B cell (primary cell): ENCODE results near the gene OR3A1. TPM values are rescaled to one million over a fixed set of nuclear protein-coding genes. Genes with fewer than 3 reads are reported as not detected.
"Not testable (repeated sequence)": the region's sequence is repeated elsewhere in the genome, so short reads cannot be mapped to it uniquely, and the experiment has no call there.

Source experiments
- ATAC-seq: fragments of 200-7000 bp; cut with Tn5 transposase; one replicate; pipeline ENCODE4 v1.10.0; 2021; ENCODE audit warnings: low read depth, mild to moderate bottlenecking, moderate number of reproducible peaks, moderate library complexity
- CTCF ChIA-PET: fragments of 350-600 bp; sonication (Branson Sonifier 250); formaldehyde crosslinking; loops from one replicate; lab custom pipeline; 2021; ENCODE audit warnings: antibody characterized with exemption, inconsistent platforms; lab: Charles Lee
- POLR2A ChIA-PET: fragments of 350-600 bp; sonication (Branson Sonifier 250); formaldehyde crosslinking; loops from one replicate; lab custom pipeline; 2021; ENCODE audit warnings: antibody characterized with exemption; lab: Charles Lee
- DNase-seq: peaks from one replicate; pipeline ENCODE4 v3.0.0; 2013
- H2AFZ ChIP-seq: 2 replicates; pipeline ENCODE4 v1.6.1; 2012; ENCODE audit warnings: mild to moderate bottlenecking, low read depth, low read length; ENCODE audit not compliant: insufficient read depth, poor library complexity, severe bottlenecking
- H3K27ac ChIP-seq, 2 donors: 1 replicate in 1 of 2; 2 replicates in 1 of 2; pipeline ENCODE4 v1.5.1; 2012 to 2013; ENCODE audit warnings: low read length in 2 of 2, mild to moderate bottlenecking in 2 of 2, moderate library complexity in 1 of 2
- H3K27me3 ChIP-seq, 4 experiments: fragments of 200-600 bp in 1 of 4; sonication (generic) in 1 of 4; replicated peaks in 1 of 4; 1 replicate in 2 of 4; 2 replicates in 2 of 4; pipeline versions ENCODE4 v1.6.1 to v1.7.0; 2013 to 2016; ENCODE audit warnings: low read length in 3 of 4, mild to moderate bottlenecking in 2 of 4, mixed read lengths in 1 of 4, moderate library complexity in 1 of 4; ENCODE audit not compliant: insufficient read depth in 4 of 4, control insufficient read depth in 3 of 4; ENCODE audit errors: control extremely low read depth in 1 of 4
- H3K36me3 ChIP-seq, 2 experiments: replicated peaks in 1 of 2; 1 replicate in 1 of 2; 2 replicates in 1 of 2; pipeline versions ENCODE4 v1.6.1 to v1.7.1; 2013; ENCODE audit warnings: low read length in 1 of 2; ENCODE audit not compliant: insufficient read depth in 2 of 2, control insufficient read depth in 1 of 2; ENCODE audit errors: control extremely low read depth in 1 of 2, extremely low read depth in 1 of 2
- H3K4me1 ChIP-seq, 2 donors: fragments of 200-600 bp in 1 of 2; sonication (generic) in 1 of 2; 1 replicate in 1 of 2; 2 replicates in 1 of 2; pipeline versions ENCODE4 v1.5.1 to v1.6.1; 2013 to 2017; ENCODE audit warnings: low read length in 2 of 2; ENCODE audit not compliant: control insufficient read depth in 2 of 2, insufficient read depth in 2 of 2
- H3K4me2 ChIP-seq: replicated peaks from 2 replicates; pipeline ENCODE3; 2012; ENCODE audit warnings: mild to moderate bottlenecking, low read depth, low read length; ENCODE audit not compliant: poor library complexity, severe bottlenecking
- H3K4me3 ChIP-seq, 5 experiments: fragments of 200-600 bp in 1 of 5; sonication (generic) in 1 of 5; 1 replicate in 3 of 5; 2 replicates in 2 of 5; pipeline versions ENCODE4 v1.5.1 to v1.7.0; 2011 to 2016; ENCODE audit warnings: low read length in 4 of 5, mild to moderate bottlenecking in 4 of 5, low read depth in 2 of 5, control low read depth in 1 of 5, moderate library complexity in 1 of 5; ENCODE audit not compliant: insufficient read depth in 1 of 5; ENCODE audit errors: control extremely low read depth in 1 of 5, extremely low read depth in 1 of 5
- H3K79me2 ChIP-seq: fragments of 200-600 bp; sonication (generic); one replicate; pipeline ENCODE4 v1.6.0; 2016; ENCODE audit warnings: low read length; ENCODE audit not compliant: control insufficient read depth, insufficient read depth
- H3K9ac ChIP-seq: fragments of 200-600 bp; sonication (generic); 2 replicates; pipeline ENCODE4 v1.6.1; 2017; ENCODE audit warnings: mild to moderate bottlenecking, low read length, moderate library complexity
- H3K9me3 ChIP-seq, 3 donors: one replicate each; pipeline versions ENCODE4 v1.6.1 to v1.7.1; 2013; ENCODE audit warnings: low read length in 2 of 3; ENCODE audit not compliant: control insufficient read depth in 2 of 3, insufficient read depth in 1 of 3; ENCODE audit errors: control extremely low read depth in 1 of 3
- H4K20me1 ChIP-seq: 2 replicates; pipeline ENCODE4 v1.6.0; 2012; ENCODE audit warnings: mild to moderate bottlenecking, low read length; ENCODE audit not compliant: insufficient read depth, control insufficient read depth, poor library complexity, severe bottlenecking
- H3K27ac Mint-ChIP-seq: one replicate; pipeline ENCODE4 v1.8.0; 2021; ENCODE audit warnings: mixed read lengths
- H3K27me3 Mint-ChIP-seq: one replicate; pipeline ENCODE4 v1.8.0; 2021; ENCODE audit warnings: mixed read lengths
- H3K4me1 Mint-ChIP-seq: one replicate; pipeline ENCODE4 v1.8.0; 2021; ENCODE audit warnings: mixed read lengths
- H3K4me3 Mint-ChIP-seq: one replicate; pipeline ENCODE4 v1.8.0; 2021; ENCODE audit warnings: mixed read lengths
- H3K9me3 Mint-ChIP-seq: one replicate; pipeline ENCODE4 v1.8.0; 2022; ENCODE audit warnings: mixed read lengths; ENCODE audit not compliant: insufficient read depth
- whole genome bisulfite sequencing: methylation state at CpG from one replicate; pipeline ENCODE4 v1.1.5; 2013; ENCODE audit warnings: missing lambda C conversion rate; ENCODE audit not compliant: insufficient coverage; 5-methylcytosine and 5-hydroxymethylcytosine counted together
- intact Hi-C: fragments of 100-400 bp; cut with micrococcal nuclease; formaldehyde crosslinking; loops from one replicate; pipeline ENCODE4 v1.10.0; 2022
- polyA plus RNA-seq: library from polyadenylated mRNA; depleted of rRNA; stranded (reverse); fragments of >200 nt; gene quantifications from 2 replicates; pipeline ENCODE4 v1.2.3, GENCODE V29; 2012
- total RNA-seq, 2 donors: library from RNA; stranded (reverse); fragments of 120-200 nt in 1 of 2; gene quantifications; 1 replicate in 1 of 2; 2 replicates in 1 of 2; pipeline versions ENCODE4 v1.2.3 to v1.2.4, GENCODE V29; 2013 to 2022

The OR3A1 gene
- total and polyA plus RNA-seq, 2 donors (not counting 1 experiment from before 2014, with no cell fraction given), result 0.42 to 0.73 TPM

DNA sequence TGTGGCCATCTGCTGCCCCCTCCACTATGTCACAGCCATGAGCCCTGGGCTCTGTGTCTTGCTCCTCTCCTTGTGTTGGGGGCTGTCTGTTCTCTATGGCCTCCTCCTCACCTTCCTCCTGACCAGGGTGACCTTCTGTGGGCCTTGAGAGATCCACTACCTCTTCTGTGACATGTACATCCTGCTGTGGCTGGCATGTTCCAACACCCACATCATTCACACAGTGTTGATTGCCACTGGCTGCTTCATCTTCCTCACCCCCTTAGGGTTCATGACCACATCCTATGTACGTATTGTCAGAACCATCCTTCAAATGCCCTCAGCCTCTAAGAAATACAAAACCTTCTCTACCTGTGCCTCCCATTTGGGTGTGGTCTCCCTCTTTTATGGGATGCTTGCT is 57.1 kb downstream of the OR3A1 start:
- H2AFZ ChIP-seq, H3K9me3 Mint-ChIP-seq, intact Hi-C loops, H3K4me1 ChIP-seq, CTCF ChIA-PET, H3K27me3 ChIP-seq, H3K79me2 ChIP-seq, H3K4me3 Mint-ChIP-seq, H4K20me1 ChIP-seq, DNase-seq, H3K36me3 ChIP-seq, H3K4me3 ChIP-seq, H3K27me3 Mint-ChIP-seq, POLR2A ChIA-PET, H3K27ac Mint-ChIP-seq, H3K9ac ChIP-seq, H3K4me2 ChIP-seq, H3K9me3 ChIP-seq, H3K4me1 Mint-ChIP-seq, H3K27ac ChIP-seq, ATAC-seq: not testable (repeated sequence)
- WGBS, result no CpG with 5 or more reads among the region's 1 CpG

Other genes with a start within 250 kb of the OR3A1 start
- not detected in 2 replicates for gene OR1D5, start 234.8 kb downstream of the OR3A1 start, total RNA-seq
- not detected in 2 replicates for gene OR1D5, start 234.8 kb downstream of the OR3A1 start, polyA plus RNA-seq
- not detected in 2 replicates for gene OR1D2, start 193.9 kb downstream of the OR3A1 start, total RNA-seq
- not detected in 2 replicates for gene OR1D2, start 193.9 kb downstream of the OR3A1 start, polyA plus RNA-seq
- not detected in 2 replicates for gene OR1G1, start 170.8 kb downstream of the OR3A1 start, total RNA-seq
- not detected in 2 replicates for gene OR1G1, start 170.8 kb downstream of the OR3A1 start, polyA plus RNA-seq
- gene OR1A2, start 100.8 kb downstream of the OR3A1 start, total RNA-seq, result not detected in 2 replicates
- gene OR1A2, start 100.8 kb downstream of the OR3A1 start, polyA plus RNA-seq, result not detected in 2 replicates
- gene OR1A1, start 90.7 kb downstream of the OR3A1 start, total RNA-seq, result not detected in 2 replicates
- gene OR1A1, start 90.7 kb downstream of the OR3A1 start, polyA plus RNA-seq, result not detected in 2 replicates
- gene OR3A2, start 87.9 kb upstream of the OR3A1 start, total RNA-seq, result 1.3 and 1.9 TPM in 2 replicates
- 0.37 TPM in 1 of 2 replicates, not detected in the other for gene OR3A2, start 87.9 kb upstream of the OR3A1 start, polyA plus RNA-seq
- gene OR1E1, start 100.0 kb upstream of the OR3A1 start, total RNA-seq, result not detected in 2 replicates
- gene OR1E1, start 100.0 kb upstream of the OR3A1 start, polyA plus RNA-seq, result not detected in 2 replicates
- not detected in 2 replicates for gene OR3A3, start 113.0 kb upstream of the OR3A1 start, total RNA-seq
- gene OR3A3, start 113.0 kb upstream of the OR3A1 start, polyA plus RNA-seq, result not detected in 2 replicates
- gene OR1E2, start 135.5 kb upstream of the OR3A1 start, total RNA-seq, result not detected in 2 replicates
- gene OR1E2, start 135.5 kb upstream of the OR3A1 start, polyA plus RNA-seq, result not detected in 2 replicates
- gene SPATA22, start 173.5 kb upstream of the OR3A1 start, total RNA-seq, result 0.54 TPM in 1 of 2 replicates, not detected in the other
- 0.43 TPM in 1 of 2 replicates, not detected in the other for gene SPATA22, start 173.5 kb upstream of the OR3A1 start, polyA plus RNA-seq
- not detected in 2 replicates for gene ASPA, start 177.6 kb upstream of the OR3A1 start, total RNA-seq
- gene ASPA, start 177.6 kb upstream of the OR3A1 start, polyA plus RNA-seq, result not detected in 2 replicates